ENCODE measurements around the gene FRS2.

- TF ChIP-seq POLR2A (IDR thresholded peaks at IDR 0.05; ENCODE audit: low read depth, low read length), result no peak
- TF ChIP-seq TAF1 (IDR thresholded peaks at IDR 0.05; ENCODE audit: low read depth, low read length), result no peak
- TF ChIP-seq PAX5 (IDR thresholded peaks at IDR 0.05; ENCODE audit: insufficient read depth, low read length, severe bottlenecking), result no peak
- TF ChIP-seq POLR2AphosphoS5 (IDR thresholded peaks at IDR 0.05; ENCODE audit: low read depth, low read length), result no peak
- TF ChIP-seq POU2F2 (IDR thresholded peaks at IDR 0.05; ENCODE audit: low read depth, low read length), result no peak
- TF ChIP-seq SPI1 (IDR thresholded peaks at IDR 0.05; ENCODE audit: low read depth, low read length), result no peak
These were observed 130.6 kb downstream of the FRS2 start for GRCh38 chr12:69600804-69601203.

Measured in GM12891 (cell line).